ENCODE measurements around the gene PPFIBP2. TPM values are rescaled to one million over a fixed set of nuclear protein-coding genes. Genes with fewer than 3 reads are reported as not detected.

The PPFIBP2 gene
- polyA plus RNA-seq, result 10 to 100 TPM; 26.5 to 71.7 (median 62.4) TPM
- long read RNA-seq, donor 1, partial matches to known transcripts, result 8 of 15 reads
- long read RNA-seq, donor 1, other reads (novel, unspliced or antisense), result 0 of 15 reads
- long read RNA-seq, donor 2, partial matches to known transcripts, result 0 of 2 reads
- long read RNA-seq, donor 2, other reads (novel, unspliced or antisense), result 0 of 2 reads
- long read RNA-seq, donor 3, transcript PPFIBP2-214 (2 exons, 1,841 nt), result major isoform, 5 of 20 reads
- long read RNA-seq, donor 3, partial matches to known transcripts, result 14 of 20 reads
- long read RNA-seq, donor 3, other reads (novel, unspliced or antisense), result 0 of 20 reads
- long read RNA-seq, donor 4, result 0 reads
- long read RNA-seq, donor 5, result 0 reads
- long read RNA-seq, donor 6, partial matches to known transcripts, result 0 of 2 reads
- long read RNA-seq, donor 6, other reads (novel, unspliced or antisense), result 0 of 2 reads
- long read RNA-seq, donor 7, result 0 reads
- long read RNA-seq, donor 8, partial matches to known transcripts, result 0 of 1 reads
- long read RNA-seq, donor 8, other reads (novel, unspliced or antisense), result 0 of 1 reads
- long read RNA-seq, donor 9, result 0 reads
- long read RNA-seq, donor 10, partial matches to known transcripts, result 0 of 1 reads
- long read RNA-seq, donor 10, other reads (novel, unspliced or antisense), result 0 of 1 reads

DNA sequence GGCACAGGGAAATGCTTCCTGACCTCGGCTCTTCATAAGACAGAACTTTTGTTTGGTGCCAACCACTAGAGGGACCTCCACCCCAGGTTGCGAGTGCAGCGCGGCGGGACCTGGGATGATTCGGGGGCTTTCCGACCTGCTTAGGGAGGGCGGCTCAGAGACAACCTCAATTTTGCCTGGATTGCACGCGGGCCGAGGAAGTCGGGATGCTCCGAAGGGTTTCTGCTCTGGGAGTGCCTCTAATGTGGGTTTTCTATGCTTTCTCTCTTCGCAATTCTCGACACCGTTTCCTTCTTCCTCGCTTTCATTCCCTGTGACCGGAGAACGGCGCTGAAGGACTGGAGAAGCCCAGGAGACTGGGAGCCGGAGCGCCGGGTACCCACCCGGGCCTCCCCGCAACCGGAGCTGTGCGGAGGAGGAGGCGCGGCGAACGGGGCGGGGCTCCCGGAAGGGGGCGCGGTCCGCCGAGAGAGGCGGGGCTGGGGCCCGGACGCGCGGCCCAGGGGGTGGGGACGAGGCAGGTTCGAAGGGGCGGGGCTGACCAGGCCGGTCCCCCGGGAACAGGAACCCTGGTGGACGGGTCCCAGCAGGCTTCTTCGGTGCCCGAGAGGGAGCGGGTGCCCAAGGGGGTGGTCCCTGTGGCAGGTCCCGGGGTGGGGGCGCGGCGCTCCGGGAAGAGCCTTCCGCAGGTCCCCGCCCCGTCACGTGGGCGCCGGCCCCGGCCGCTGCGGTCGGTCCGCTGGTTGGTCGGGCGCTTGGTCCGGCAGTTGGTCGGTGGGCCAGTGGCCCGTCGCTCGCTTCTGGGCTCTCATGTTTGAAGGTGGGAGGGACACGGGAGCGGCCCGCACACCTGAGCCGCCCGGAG is at the start of gene PPFIBP2:
TSS of gene PPFIBP2 (plus strand) at position 766 of the 865 bp plus-strand sequence. CDS start 35,477 bp downstream, outside the sequence.
- DNase-seq, result peak; percentile 81 to 93
- no peaks in the 10 kb centered on the region for H3K9me3 ChIP-seq (ENCODE audit: control insufficient read depth in 2 of 2, insufficient read depth in 1 of 2, low read depth in 1 of 2, low read length in 1 of 2)
- no peak for FAIRE-seq
- H3K4me1 ChIP-seq (ENCODE audit: control insufficient read depth in 3 of 3, insufficient read depth in 2 of 3, low read depth in 1 of 3, low read length in 2 of 3), result peaks cover 0 to 26% (median 3%) of the 10 kb centered on the region in 3 donors
- H3K36me3 ChIP-seq (ENCODE audit: control insufficient read depth in 3 of 3, insufficient read depth in 2 of 3, low read depth in 1 of 3, low read length in 3 of 3), result peaks cover 0 to 5% (median 0%) of the 10 kb centered on the region in 3 donors
- H3K27ac ChIP-seq (ENCODE audit: low read depth in 1 of 3, low read length in 2 of 3), result peak within 1 kb of the TSS; percentile 77 to 97 (median 85)
- 0 to 1% (median 1%) methylated on average over 39 to 79 of the region's 79 CpGs for WGBS, 3 donors
- H3K4me3 ChIP-seq (ENCODE audit: low read depth in 1 of 3, low read length in 3 of 3), result peak within 1 kb of the TSS; percentile 84 to 90 (median 88)
- H3K27me3 ChIP-seq (ENCODE audit: control insufficient read depth in 3 of 3, insufficient read depth in 3 of 3, low read length in 3 of 3), result no peaks in the 10 kb centered on the region

DNA sequence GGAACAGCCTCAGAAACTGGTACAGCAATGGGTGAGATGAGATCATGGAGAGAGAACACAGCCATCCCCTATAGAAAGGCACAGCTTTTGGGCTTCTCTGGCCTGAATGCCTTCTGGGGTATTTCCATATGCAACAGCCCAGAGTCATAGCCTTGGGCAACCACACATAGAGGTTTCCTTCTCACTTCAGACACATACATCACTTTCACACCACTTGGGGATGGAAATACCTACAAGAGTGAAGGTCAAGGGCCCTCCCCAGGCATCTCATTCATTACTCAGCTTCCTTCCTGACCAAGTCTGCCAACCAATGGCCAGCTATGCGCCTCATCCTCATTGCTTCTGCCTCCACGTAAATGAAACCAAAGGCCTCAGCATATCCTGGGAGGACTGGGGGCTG is 46.1 kb upstream of the PPFIBP2 start:
- Histone ChIP-seq H3K27me3 (ENCODE audit: control insufficient read depth in 3 of 3, insufficient read depth in 3 of 3, low read length in 3 of 3) (no peaks in the 10 kb centered on the region), H3K9me3 (ENCODE audit: control insufficient read depth in 2 of 2, insufficient read depth in 1 of 2, low read depth in 1 of 2, low read length in 1 of 2) (no peaks in the 10 kb centered on the region), H3K4me3 (ENCODE audit: low read depth in 1 of 3, low read length in 3 of 3) (no peak overlapping the region), H3K4me1 (ENCODE audit: control insufficient read depth in 3 of 3, insufficient read depth in 2 of 3, low read depth in 1 of 3, low read length in 2 of 3) (no peaks in the 10 kb centered on the region), H3K36me3 (ENCODE audit: control insufficient read depth in 3 of 3, insufficient read depth in 2 of 3, low read depth in 1 of 3, low read length in 3 of 3) (no peaks in the 10 kb centered on the region), H3K27ac (ENCODE audit: low read depth in 1 of 3, low read length in 2 of 3) (no peak overlapping the region)
- WGBS, 3 donors, result 82 to 88% (median 85%) methylated on average over 2 of the region's 2 CpGs
- DNase-seq (no peak), FAIRE-seq (no peak)

DNA sequence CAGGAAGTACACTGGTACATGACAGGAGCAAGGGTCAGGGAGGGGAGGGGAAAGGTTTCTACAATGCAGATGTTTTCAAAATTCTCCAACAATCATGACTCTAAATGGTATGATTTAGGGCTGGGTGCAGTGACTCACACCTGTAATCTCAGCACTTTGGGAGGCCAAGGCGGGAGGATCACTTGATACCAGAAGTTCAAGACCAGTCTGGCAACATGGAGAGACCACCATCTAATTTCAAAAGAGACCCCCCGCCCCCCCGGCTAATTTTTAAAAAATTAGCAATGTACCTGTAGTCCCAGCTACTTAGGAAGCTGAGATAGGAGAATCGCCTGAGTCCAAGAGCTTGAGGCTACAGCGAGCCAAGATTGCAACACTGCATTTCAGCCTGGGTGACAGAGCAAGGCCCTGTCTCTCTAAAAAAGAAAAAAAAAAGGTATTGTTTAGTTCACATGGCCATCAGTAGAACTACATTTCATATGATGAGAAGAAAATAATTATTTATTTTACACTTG is 44.4 kb upstream of the PPFIBP2 start:
- Histone ChIP-seq H3K9me3 (ENCODE audit: control insufficient read depth in 2 of 2, insufficient read depth in 1 of 2, low read depth in 1 of 2, low read length in 1 of 2) (no peaks in the 10 kb centered on the region), H3K36me3 (ENCODE audit: control insufficient read depth in 3 of 3, insufficient read depth in 2 of 3, low read depth in 1 of 3, low read length in 3 of 3) (no peaks in the 10 kb centered on the region), H3K27me3 (ENCODE audit: control insufficient read depth in 3 of 3, insufficient read depth in 3 of 3, low read length in 3 of 3) (no peaks in the 10 kb centered on the region), H3K27ac (ENCODE audit: low read depth in 1 of 3, low read length in 2 of 3) (no peak overlapping the region), H3K4me1 (ENCODE audit: control insufficient read depth in 3 of 3, insufficient read depth in 2 of 3, low read depth in 1 of 3, low read length in 2 of 3) (no peaks in the 10 kb centered on the region), H3K4me3 (ENCODE audit: low read depth in 1 of 3, low read length in 3 of 3) (no peak overlapping the region)
- 80 to 92% (median 83%) methylated on average over 5 of the region's 5 CpGs for WGBS, 3 donors
- DNase-seq, result no peak
- no peak for FAIRE-seq

DNA sequence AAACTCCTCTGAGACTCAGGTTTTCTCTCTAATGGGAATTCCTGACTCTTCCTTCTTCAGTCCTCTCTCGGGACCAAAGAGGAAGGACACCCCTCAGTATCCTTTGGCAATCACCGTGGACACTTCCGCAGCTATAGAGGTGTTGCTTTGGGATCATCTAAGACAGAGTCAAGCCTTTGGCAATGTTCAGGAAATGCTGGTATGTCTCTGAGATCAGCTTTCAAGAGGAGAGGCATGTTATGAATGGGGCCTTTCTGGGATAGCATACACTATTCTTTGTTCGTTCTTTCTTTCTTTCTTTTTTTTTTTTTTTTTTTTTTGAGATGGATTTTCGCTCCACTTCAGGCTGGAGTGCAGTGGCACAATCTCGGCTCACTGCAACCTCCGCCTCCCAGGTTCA is 42.7 kb upstream of the PPFIBP2 start:
- Histone ChIP-seq H3K27ac (ENCODE audit: low read depth in 1 of 3, low read length in 2 of 3) (no peak overlapping the region), H3K27me3 (ENCODE audit: control insufficient read depth in 3 of 3, insufficient read depth in 3 of 3, low read length in 3 of 3) (no peaks in the 10 kb centered on the region), H3K36me3 (ENCODE audit: control insufficient read depth in 3 of 3, insufficient read depth in 2 of 3, low read depth in 1 of 3, low read length in 3 of 3) (no peaks in the 10 kb centered on the region), H3K4me1 (ENCODE audit: control insufficient read depth in 3 of 3, insufficient read depth in 2 of 3, low read depth in 1 of 3, low read length in 2 of 3) (no peaks in the 10 kb centered on the region), H3K4me3 (ENCODE audit: low read depth in 1 of 3, low read length in 3 of 3) (no peak overlapping the region), H3K9me3 (ENCODE audit: control insufficient read depth in 2 of 2, insufficient read depth in 1 of 2, low read depth in 1 of 2, low read length in 1 of 2) (no peaks in the 10 kb centered on the region)
- no peak for DNase-seq
- no peak for FAIRE-seq
- 86 to 93% (median 90%) methylated on average over 6 to 7 of the region's 7 CpGs for WGBS, 3 donors

DNA sequence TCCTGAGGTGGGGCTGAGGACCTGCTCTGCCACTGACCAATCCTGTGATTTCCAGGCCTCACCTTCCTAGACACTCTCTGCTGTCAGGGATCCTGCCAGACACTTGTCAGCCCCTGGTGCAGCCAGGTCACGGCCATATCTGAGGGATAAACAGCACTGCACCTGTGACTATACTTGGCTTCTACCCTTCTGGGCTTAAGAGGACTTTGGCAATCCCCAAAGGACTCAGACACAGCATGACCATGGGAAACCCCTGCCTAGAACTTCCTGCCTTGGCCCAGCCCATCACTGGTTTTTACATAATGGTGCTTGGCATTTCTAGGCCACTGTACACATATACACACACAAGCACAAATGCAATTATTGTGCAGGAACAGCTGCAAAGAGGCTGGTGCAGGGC is 40.1 kb upstream of the PPFIBP2 start:
- DNase-seq, result no peak
- Histone ChIP-seq H3K27me3 (ENCODE audit: control insufficient read depth in 3 of 3, insufficient read depth in 3 of 3, low read length in 3 of 3) (peaks cover 0 to 2% (median 0%) of the 10 kb centered on the region in 3 donors), H3K9me3 (ENCODE audit: control insufficient read depth in 2 of 2, insufficient read depth in 1 of 2, low read depth in 1 of 2, low read length in 1 of 2) (no peaks in the 10 kb centered on the region), H3K4me1 (ENCODE audit: control insufficient read depth in 3 of 3, insufficient read depth in 2 of 3, low read depth in 1 of 3, low read length in 2 of 3) (no peaks in the 10 kb centered on the region), H3K36me3 (ENCODE audit: control insufficient read depth in 3 of 3, insufficient read depth in 2 of 3, low read depth in 1 of 3, low read length in 3 of 3) (no peaks in the 10 kb centered on the region), H3K27ac (ENCODE audit: low read depth in 1 of 3, low read length in 2 of 3) (no peak overlapping the region), H3K4me3 (ENCODE audit: low read depth in 1 of 3, low read length in 3 of 3) (no peak overlapping the region)
- WGBS, 3 donors, result 44 to 83% (median 58%) methylated on average over 1 of the region's 1 CpG
- FAIRE-seq, result no peak

DNA sequence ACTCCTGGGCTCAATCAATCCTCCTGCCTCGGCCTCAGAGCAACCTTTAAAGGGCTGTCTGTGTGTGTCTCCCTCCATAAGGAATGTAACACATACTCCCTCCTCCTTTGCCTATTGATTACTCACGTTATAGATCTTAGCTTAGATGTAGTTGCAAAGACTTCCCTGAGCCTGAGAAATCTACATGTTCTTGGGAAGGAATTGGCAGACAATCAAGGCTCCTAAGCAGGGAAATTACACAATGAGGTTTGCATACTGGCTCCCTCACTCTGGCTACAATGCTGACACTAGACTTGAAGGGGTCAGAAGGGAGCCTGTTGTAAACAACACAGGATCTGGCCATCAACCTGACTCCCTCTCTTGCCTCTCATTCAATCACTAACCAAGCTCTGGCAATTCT is 33.7 kb upstream of the PPFIBP2 start:
- 52 to 56% (median 54%) methylated on average over 2 of the region's 2 CpGs for WGBS, 3 donors
- FAIRE-seq, result no peak
- no peak overlapping the region for H3K4me3 ChIP-seq (ENCODE audit: low read depth in 1 of 3, low read length in 3 of 3)
- H3K27ac ChIP-seq (ENCODE audit: low read depth in 1 of 3, low read length in 2 of 3), result no peak overlapping the region
- H3K4me1 ChIP-seq (ENCODE audit: control insufficient read depth in 3 of 3, insufficient read depth in 2 of 3, low read depth in 1 of 3, low read length in 2 of 3), result no peaks in the 10 kb centered on the region
- H3K27me3 ChIP-seq (ENCODE audit: control insufficient read depth in 3 of 3, insufficient read depth in 3 of 3, low read length in 3 of 3), result peaks cover 0 to 2% (median 0%) of the 10 kb centered on the region in 3 donors
- no peaks in the 10 kb centered on the region for H3K36me3 ChIP-seq (ENCODE audit: control insufficient read depth in 3 of 3, insufficient read depth in 2 of 3, low read depth in 1 of 3, low read length in 3 of 3)
- DNase-seq, result no peak
- no peaks in the 10 kb centered on the region for H3K9me3 ChIP-seq (ENCODE audit: control insufficient read depth in 2 of 2, insufficient read depth in 1 of 2, low read depth in 1 of 2, low read length in 1 of 2)

DNA sequence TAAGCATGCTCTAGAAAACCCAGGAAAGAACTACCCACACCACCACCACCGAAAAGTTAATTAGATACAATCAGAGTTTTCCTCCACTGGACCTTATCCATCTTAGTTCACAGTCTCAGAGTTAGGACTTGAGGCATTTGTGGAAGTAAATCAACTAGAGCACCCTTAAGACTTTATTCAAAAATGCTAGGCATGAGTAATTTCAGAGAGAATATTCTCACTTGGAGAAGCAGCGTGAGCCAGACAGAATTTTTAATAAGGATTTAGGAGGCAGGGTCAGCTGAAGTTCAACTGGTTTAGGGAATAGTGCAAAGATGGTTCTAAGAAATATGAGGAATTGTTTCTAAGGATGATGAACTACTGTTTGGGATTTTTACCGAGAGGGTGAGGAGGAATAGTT is 29.7 kb upstream of the PPFIBP2 start:
- H3K36me3 ChIP-seq (ENCODE audit: control insufficient read depth in 3 of 3, insufficient read depth in 2 of 3, low read depth in 1 of 3, low read length in 3 of 3), result no peaks in the 10 kb centered on the region
- H3K4me3 ChIP-seq (ENCODE audit: low read depth in 1 of 3, low read length in 3 of 3), result no peak overlapping the region
- FAIRE-seq (no peak), DNase-seq (no peak)
- no peaks in the 10 kb centered on the region for H3K9me3 ChIP-seq (ENCODE audit: control insufficient read depth in 2 of 2, insufficient read depth in 1 of 2, low read depth in 1 of 2, low read length in 1 of 2)
- no peak overlapping the region for H3K27ac ChIP-seq (ENCODE audit: low read depth in 1 of 3, low read length in 2 of 3)
- no peaks in the 10 kb centered on the region for H3K27me3 ChIP-seq (ENCODE audit: control insufficient read depth in 3 of 3, insufficient read depth in 3 of 3, low read length in 3 of 3)
- whole genome bisulfite sequencing, 3 donors, result 80 to 88% (median 84%) methylated on average over 3 of the region's 3 CpGs
- H3K4me1 ChIP-seq (ENCODE audit: control insufficient read depth in 3 of 3, insufficient read depth in 2 of 3, low read depth in 1 of 3, low read length in 2 of 3), result no peaks in the 10 kb centered on the region

DNA sequence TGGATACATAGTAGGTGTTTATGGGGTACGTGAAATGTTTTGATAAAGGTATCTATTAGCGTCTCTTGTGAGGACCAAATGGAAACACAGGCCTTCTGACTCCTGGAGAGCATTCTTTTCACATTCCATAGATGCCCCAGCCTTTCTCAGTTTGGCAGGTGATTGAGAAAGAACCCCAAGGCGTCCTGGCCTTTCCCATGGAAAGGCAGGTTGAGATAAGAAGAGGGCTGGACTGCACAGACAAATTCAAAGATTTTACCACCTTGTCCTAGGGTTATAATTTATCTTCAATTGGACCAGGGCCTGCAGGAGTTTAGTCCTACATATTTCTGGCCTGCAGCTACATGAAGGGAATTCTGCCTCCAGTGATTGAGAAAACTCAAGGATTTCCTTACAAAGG is 29.2 kb upstream of the PPFIBP2 start:
- H3K27ac ChIP-seq (ENCODE audit: low read depth in 1 of 3, low read length in 2 of 3), result peak overlapping the region in 1 of 3 donors; percentile 2
- no peaks in the 10 kb centered on the region for H3K4me1 ChIP-seq (ENCODE audit: control insufficient read depth in 3 of 3, insufficient read depth in 2 of 3, low read depth in 1 of 3, low read length in 2 of 3)
- no peak overlapping the region for H3K4me3 ChIP-seq (ENCODE audit: low read depth in 1 of 3, low read length in 3 of 3)
- H3K9me3 ChIP-seq (ENCODE audit: control insufficient read depth in 2 of 2, insufficient read depth in 1 of 2, low read depth in 1 of 2, low read length in 1 of 2), result no peaks in the 10 kb centered on the region
- no peak for DNase-seq
- H3K27me3 ChIP-seq (ENCODE audit: control insufficient read depth in 3 of 3, insufficient read depth in 3 of 3, low read length in 3 of 3), result no peaks in the 10 kb centered on the region
- H3K36me3 ChIP-seq (ENCODE audit: control insufficient read depth in 3 of 3, insufficient read depth in 2 of 3, low read depth in 1 of 3, low read length in 3 of 3), result no peaks in the 10 kb centered on the region
- FAIRE-seq, result no peak
- 73 to 79% (median 74%) methylated on average over 3 of the region's 3 CpGs for WGBS, 3 donors

Measured in small intestine (tissue), 16 donors.